NCI-H345 treated with DMSO at 0.1 percent for 48 hours (cell line): ENCODE results near the gene CLEC17A.

ENCODE experiments used
- DNase-seq: peaks from one replicate; lab custom pipeline; 2025; ENCODE audit not compliant: unreplicated experiment; lab: John Stamatoyannopoulos, UW

The CLEC17A gene

DNA sequence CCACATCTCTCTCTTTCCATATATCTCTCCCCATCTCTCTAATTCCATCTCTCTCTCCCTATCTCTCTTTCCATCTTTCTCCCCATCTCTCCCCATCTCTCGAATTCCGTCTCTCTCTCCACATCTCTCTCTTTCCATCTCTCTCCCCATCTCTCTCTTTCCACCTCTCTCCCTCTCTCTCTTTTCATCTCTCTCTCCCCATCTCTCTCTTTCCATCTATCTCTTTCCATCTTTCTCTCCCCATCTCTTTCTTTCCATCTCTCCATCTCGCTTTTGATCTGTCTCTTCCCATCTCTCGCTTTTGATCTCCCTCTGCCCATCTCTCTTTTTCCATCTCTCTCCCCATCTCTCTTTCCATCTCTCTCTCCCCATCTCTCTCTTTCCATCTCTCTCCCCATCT lies 66.1 kb downstream of the CLEC17A start:
- no peak for DNase-seq

DNA sequence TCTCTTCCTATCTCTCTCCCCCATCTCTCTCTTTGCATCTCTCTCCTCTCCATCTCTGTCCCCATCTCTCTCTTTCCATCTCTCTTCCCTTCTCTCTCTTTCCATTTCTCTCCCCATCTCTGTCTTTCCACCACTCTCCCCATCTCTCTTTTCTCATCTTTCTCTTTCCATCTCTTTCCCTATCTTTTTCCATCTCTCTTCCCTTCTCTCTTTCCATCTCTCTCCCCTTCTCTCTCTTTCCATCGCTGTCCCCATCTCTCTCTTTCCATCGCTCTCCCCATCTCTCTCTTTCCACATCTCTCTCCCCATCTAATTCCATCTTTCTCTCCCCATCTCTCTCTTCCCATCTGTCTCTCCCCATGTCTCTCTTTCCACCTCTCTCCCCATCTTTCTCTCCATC lies 67.3 kb downstream of the CLEC17A start:
- DNase-seq: no peak

DNA sequence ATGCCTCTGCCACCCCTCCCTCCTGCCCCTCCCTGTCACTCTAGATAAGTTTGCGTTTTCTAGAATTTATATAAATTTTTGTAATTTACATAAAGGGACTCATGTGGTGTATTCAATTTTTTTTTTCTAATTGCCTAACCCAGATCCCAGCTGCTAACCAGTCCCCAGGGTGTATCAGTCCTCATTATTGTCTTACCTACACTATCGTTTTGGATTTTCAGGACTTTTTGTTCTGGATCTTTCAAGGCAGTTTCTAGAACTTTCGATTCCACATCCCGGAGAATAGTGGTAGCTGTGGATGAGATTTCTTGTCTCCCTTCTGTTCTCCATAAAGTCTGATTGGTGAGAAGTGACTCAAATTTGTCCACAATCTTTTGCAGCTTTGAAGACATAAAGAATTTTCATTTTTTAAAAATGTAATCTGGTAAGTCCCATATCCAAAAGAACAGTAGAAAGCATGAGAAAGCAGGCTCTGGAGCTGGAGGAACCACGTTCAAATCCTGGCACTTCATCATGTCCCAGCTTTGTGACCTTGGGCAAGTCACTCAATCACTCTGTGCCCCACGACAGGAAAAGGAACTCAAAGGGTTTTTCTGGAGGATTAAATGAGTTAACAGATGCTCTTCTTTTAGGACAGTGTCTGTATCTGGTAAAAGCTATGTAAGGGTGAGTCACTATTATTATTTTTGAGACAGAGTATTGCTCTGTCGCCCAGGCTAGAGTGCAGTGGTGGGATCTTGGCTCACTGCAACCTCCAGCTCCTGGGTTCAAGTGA lies 72.1 kb downstream of the CLEC17A start:
- DNase-seq: no peak

DNA sequence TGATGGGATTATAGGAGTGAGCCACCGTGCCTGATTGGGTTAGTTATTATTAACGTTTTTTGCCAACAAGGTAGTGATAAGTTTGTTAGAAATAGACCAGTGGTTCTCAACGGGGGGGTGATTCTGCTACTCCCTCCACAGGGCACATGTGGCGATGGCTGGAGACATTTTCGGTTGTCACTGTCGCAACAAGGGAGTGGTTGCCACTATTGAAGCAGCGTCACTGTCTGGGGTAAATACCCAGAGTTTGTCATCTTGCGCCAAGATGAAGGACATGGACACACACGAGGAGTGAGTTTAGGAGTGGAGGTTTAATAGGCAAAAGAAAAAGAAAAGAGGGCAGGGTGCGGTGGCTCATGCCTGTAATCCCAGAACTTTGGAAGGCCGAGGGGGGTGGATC lies 72.8 kb downstream of the CLEC17A start:
- no peak for DNase-seq

DNA sequence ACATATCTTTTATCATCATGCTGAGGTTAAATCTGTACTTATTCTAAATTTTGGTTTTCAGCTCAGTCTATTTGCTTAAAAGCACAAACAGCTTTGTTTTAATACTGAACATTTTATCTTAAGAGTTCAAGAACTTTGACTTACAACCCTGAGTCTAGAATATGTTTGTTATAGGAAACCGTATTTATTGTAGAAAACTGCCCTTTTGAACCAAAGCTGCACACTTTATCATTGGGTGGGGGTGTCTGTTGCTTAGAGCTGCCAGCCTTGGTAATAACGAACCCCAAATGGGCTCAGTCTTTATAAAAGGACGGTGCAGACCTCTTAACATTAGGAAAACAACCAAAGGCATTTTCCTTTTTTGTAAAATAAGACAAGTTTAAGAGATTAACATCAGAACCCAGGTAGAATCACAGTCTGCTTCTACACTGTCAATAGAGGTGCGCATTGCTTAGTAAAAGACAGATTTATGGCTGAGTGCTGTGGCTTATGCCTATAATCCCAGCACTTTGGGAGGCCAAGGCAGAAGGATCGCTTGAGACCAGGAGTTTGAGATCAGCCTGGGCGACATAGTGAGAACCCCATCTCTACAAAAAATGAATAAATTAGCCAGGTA lies 77.1 kb downstream of the CLEC17A start:
- DNase-seq: no peak

DNA sequence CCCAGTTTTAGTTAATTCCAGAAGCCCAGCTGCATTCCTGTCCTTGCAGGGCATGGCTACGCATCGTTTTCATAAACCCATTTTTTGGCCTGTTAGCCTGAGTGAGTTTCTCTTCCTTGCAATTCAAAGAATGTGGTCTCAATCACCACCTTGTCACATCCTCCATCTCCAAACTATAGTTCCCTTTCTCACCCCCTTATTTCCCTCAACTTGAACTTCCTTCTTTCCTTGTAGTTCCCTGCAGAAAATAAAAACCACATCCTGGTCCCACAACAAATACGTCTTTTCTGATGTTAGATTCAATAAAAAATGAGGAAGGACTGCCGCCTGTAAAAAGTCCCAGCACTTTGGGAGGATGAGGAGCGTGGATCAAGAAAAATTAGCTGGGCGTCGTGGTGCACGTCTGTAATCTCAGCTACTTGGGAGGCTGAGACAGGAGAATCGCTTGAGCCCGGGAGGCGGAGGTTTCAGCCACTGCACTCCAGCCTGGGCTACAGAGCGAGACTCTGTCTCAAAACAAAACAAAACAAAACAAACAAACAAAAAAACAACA lies 78.6 kb downstream of the CLEC17A start:
- no peak for DNase-seq
